HG03469 (cell line): ENCODE data around the gene CLEC5A.
"Not testable (repeated sequence)": the region's sequence is repeated elsewhere in the genome, so short reads cannot be mapped to it uniquely, and the experiment has no call there.

Experiments used
- ATAC-seq: cut with Tn5 transposase; IDR thresholded peaks from one replicate; pipeline ENCODE4 v1.9.1; 2021; ENCODE audit warnings: mild to moderate bottlenecking, moderate library complexity, moderate number of reproducible peaks; ENCODE audit not compliant: unreplicated experiment

The CLEC5A gene

DNA sequence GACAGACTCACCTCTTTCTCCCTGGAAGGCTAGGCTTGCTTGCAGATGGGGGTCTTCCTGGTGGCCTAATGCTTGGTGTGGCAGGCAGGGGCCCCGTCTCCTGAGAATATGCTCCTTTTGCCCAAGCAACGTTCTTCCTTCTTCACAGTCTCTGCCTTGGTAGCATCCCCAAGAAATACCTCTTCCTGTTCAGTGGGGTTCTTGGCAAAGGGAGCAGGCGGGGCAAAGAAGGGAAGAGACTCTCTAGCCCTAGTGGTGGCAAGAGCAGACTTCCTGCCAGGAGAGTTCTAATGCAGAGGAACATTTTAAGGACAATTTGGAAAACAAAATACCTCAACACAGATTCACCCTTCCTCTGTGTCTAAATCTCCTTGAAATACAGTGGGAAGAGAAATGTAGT, at the start of gene CLEC5A:
CLEC5A (minus strand) TSS at position 179 of the 400 bp plus-strand sequence. CDS start 682 bp downstream, outside the sequence.
- no peak for ATAC-seq

DNA sequence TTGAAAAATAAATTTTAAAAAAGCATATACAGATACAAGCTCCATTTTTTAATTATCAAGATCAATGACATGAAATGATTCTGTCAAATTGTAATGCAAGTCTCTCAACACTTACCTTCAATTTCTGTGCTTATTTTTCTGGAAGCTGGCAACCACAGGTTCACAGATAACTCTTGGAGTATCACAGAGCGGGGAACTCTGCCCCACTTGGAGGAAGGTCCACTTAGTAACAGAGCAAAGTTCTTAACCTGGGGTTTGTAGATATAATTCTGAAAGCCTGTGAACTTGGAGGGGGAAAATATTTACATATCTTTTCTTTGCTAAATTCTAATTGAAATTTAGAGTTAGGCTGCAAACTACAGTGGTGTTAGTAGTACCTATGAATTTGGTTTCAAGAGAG, 46.6 kb upstream of the CLEC5A start:
- ATAC-seq, result no peak

DNA sequence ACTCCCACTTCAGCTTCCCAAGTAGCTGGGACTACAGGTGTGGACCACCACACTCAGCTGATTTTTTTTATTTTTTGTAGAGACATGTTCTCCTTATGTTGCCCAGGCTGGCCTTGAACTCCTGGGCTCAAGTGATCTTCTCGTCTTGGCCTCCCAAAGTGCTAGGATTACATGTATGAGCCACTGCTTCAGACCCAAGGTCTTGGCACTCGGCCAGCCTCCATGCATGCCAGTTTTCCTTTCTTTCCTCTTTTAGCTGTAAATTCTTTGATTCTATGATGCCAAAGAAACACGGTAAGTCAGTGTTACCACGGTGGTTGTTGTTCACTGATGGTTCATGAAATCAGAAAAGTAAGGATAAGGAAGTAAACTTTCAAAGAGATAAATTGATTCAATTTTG, 45.9 kb upstream of the CLEC5A start:
- no peak for ATAC-seq

DNA sequence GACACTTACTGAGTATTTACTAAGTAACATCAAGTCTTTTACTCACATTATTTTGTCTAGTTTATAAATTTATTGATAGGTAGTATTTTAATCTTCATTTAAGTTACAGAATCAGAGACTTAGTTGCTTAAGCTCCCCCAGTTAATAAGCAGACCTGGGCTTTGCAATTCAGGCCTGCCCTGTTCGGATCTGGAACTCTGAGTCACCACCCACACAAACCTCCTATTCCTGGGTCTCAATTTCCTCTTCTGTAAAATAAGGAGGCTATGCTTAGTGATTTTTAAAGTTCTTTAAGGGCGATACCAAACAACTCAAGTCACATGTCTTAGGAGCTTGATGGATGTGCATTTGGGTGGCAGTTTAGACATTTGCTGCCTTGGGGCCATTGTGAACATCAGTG, 45.4 kb upstream of the CLEC5A start:
- ATAC-seq, result no peak

DNA sequence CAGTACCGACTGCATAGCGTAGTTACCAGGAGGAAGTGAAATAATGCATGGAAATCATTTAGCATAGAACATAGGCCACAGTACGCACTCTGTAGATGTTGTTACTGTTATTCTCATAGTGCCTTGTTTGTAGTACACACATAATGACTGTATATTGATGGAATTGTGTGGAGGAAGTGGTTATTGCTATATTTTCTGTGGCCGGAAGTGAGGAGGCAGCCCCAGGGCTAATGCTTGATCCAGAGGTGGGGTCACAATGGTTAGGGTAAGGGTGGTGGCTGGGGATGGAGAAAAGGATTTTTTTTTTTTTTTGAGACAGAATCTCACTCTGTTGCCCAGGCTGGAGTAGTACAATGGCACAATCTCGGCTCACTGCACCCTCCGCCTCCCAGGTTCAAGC, 44.4 kb upstream of the CLEC5A start:
- no peak for ATAC-seq

DNA sequence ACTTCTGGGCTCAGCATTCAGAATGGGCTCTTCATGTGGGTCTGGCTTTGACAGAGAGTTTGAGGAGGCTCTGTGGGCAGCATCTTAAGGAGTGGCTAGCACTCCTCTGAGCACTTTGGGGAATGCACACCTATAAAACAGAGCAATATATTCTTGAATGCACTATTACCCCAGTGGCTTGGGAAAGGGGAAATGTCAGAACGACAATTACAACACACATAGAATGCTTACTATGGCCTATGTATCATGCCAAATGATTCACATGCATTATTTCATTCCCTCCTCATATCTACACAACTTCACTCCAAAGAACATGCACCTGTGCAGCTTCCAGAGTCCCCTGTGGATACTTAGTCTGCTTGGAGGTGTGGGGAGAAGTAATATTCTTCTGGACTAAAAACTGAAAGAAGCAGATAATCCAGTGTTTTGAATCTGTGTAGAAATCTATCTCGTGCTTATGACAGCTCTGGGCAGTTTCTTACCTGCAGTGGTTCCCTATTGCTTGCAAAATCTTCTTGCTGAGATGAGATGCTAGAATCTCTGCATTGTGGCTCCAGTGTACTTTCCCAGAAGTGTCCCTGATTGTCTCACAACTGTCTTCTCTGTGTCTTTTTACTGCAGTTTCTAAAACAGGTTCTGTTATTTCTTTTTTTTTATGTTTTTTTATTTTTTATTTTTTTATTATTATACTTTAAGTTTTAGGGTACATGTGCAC, 43.4 kb upstream of the CLEC5A start:
- no peak for ATAC-seq

DNA sequence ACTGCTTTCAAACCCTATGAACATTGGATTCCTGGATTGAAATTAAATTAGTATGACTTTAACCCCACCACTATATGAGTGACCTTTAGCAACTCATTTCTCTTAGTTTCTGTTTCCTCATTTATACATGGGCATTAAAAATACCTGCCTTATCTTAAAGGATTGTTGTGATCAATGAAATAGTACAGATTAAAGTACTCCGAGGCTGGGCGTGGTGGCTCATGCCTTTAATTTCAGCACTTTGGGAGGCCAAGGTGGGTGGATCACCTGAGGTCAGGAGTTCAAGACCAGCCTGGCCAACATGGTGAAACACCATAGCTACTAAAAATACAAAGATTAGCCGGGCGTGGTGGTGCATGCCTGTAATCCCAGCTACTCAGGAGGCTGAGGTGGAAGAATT, 41.0 kb upstream of the CLEC5A start:
- ATAC-seq, result not testable (repeated sequence)

DNA sequence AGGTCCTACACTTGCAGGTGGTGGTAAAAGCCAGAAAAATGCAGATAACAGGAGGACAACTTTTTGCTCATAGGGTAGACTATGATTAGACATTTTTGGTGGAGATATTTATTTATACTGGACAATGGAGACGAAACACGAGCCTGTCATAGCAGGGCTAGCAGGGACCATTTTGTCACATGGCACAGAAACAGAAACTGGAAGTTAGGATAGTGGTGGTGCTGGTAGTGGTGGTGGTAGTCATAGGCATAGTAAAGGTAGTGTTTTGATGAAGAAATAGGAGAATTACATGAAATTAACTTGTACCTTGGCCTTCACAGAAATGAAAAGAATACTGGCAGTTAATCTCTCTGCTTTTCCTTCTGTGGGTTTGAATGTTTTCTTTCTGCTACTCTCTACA, 40.1 kb upstream of the CLEC5A start:
- ATAC-seq, result no peak

DNA sequence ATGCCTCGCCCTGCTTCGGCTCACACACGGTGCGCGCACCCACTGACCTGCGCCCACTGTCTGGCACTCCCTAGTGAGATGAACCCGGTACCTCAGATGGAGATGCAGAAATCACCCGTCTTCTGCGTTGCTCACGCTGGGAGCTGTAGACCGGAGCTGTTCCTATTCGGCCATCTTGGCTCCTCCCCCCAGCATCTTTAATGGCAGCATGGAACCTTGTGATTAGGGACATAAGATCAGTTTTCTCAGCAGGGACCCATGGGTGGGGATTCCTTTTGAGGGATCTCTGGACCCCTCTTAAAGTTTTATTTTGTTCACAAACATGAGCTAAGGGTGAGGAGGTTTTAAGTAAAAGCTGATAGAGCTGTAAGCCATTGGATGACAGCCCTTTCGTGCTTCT, 39.2 kb upstream of the CLEC5A start:
- not testable (repeated sequence) for ATAC-seq

DNA sequence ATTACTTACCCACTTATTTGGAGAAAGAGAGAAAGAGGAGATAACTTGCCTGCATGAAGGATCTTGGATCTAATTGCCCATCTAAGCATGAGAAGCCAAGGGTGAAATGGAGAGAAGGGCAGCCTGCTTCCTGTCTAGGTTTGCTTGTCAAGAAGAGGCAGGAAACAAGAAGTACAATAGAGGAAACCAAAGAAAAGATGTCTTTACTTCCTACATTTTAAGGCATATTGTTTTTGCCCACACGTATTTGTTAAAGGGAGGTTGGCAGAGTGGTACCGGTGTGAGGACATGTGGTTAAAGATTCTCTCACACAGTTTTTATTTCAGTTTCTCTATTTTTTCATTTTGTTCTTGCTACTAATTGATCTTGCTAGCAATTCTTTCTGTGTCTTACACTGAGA, 32.8 kb upstream of the CLEC5A start:
- no peak for ATAC-seq

DNA sequence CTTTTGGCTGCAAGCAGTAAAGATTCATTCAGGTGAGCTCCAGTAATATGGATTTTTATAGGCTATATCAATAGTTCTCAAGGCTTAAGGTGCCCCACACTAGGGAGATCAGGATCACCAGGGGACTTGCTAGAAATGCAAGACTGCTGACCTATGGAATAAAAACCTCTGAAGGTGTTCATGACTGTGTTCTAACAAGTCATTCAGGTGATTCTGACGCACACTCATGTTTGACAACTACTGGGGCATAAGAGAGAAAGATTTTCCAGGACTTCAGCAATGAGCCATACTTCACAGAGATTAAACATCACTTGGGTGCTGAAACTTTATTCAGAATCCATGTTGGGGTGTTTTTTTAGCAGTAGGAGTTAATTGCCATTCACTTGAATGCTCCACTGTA, 31.6 kb upstream of the CLEC5A start:
- ATAC-seq, result no peak

DNA sequence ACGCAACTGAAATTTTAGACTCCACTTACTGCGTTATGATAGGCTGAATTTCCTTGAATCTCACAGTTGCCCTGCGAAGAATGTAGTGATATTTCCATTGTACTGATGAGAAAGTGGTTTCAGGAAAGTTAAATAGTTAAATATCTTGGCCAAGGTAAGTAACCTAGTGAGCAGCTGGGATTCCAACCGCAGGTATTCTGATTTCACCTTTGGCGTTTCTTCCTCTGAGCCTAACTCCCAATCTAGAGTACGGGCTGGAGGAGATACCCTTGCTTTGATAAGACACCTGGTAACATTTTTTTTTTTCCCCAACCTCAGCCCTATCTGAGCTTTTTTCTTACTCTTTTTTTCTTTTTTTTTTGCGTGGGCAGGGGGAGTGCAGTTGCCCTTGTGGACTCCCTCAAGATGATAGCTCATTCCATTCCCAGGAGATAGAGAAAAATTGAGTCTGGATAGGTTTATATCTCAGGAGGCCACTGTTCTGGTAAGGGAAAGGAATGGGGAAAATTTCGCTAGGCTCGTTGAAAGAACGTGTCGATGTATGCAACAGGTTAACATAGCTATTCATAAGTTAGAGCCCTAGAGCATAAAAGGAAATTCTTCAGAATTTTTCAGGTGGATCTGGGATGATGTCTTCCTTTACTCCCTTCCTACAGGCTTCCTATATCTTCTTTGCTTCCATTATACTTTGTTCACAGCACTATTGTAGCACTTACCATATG, 29.9 kb upstream of the CLEC5A start:
- ATAC-seq, result no peak

DNA sequence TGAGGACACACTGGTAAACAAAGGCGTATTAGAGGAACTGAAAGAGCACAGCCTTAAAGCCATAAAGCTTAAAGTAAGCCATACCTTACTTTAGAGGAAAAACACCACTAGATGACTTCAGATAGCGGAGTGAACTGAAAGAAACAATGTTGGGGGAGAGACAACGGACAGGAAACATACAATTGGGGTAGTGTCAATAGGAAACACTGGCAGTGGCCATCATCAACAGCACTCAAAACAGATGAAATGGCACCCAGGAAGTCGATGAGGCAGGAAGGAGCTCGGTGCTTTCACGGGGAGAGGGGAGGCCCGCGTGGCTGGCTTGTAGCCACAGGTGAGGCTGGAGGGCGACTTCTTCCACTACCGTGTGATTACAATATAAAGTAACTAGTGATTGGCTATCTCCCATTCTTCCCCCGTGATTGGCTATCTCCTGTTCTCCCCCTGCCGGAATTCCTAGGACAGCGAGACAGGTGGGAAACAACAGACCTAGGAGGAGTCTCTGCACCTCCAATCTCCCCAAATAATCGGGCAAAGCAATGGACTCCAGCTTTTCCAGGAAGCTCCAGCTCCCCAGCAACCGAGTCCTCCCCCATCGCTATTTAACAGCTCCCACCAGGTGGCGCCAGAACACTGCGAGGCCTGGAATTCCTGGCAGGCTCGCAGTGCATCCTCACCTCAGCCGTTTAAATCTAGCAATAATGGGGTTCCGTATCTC, 29.2 kb upstream of the CLEC5A start:
- no peak for ATAC-seq

DNA sequence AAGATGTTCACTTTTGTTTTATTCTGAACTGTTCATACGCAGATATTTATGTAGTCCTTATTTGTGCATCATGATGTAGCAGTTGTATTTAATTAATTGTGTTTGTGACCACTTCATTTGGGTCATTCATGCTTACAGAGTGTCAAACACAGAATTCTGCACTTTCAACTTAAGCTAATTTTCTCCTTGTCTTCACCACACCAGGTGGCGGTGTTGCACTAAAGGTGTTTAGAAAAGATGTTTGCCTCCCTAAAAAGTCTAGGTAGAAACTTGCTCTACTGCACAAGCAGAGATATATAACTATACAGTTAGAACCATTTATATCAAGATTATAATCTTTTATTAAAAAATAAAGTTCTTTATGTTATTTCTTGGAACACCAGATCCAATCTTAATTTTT, 28.1 kb upstream of the CLEC5A start:
- no peak for ATAC-seq

DNA sequence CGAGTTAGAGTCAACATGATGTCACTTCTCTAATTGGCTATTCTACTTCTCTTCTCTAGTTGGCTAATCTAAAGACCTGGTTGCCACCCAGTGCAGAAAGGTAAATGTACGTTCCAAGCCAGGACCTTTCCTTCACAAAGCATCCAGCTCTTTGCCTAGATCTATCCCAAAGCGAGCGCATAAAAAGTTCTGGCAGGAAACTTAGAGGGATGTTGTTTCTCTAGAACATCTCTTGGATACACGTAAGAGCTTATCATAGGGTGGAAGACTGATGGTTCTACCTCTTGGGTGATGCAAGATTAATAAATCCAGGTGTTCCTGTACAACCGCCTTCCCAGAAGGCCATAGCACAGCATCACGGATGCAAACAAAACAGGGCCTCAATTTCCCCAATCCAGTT, 26.9 kb upstream of the CLEC5A start, which contains the start of gene TAS2R38:
TAS2R38 (minus strand) TSS at position 101 of the 400 bp plus-strand sequence; CDS start at position 17, 84 bp downstream.
- no peak for ATAC-seq

DNA sequence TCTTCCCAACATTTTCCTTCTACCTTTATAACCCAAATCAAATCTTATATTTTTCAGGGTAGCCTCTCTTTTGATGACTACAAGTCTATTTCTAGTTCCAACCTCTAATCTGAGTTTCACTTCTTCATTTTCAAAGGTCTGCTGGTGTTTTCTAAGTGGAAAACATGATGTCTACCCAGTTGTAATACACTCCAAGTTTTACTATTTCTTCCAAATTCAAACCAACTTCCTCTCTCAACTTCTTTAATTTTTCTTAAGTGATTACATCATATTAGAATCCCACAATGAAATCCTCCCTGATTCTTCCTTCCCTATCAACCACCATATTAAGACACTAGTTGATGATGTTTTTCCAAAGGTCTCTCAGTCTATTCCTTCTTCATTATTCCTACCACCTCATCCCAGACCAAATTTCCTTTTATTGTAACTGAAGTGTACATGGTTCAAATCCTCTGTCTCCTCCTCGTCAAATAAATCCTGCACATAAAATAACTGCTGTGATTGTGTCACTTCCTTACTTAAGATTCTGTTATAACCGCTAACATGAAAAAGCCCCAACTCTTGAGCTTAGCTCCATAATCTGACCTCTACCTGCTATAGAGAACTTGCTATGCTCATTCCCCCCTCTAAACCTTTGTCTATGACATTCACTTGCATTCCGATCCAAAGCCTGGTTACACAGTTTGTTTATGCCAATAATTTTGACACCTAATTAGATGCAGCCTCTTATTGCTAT, 14.1 kb upstream of the CLEC5A start:
- peak; percentile 91 for ATAC-seq

DNA sequence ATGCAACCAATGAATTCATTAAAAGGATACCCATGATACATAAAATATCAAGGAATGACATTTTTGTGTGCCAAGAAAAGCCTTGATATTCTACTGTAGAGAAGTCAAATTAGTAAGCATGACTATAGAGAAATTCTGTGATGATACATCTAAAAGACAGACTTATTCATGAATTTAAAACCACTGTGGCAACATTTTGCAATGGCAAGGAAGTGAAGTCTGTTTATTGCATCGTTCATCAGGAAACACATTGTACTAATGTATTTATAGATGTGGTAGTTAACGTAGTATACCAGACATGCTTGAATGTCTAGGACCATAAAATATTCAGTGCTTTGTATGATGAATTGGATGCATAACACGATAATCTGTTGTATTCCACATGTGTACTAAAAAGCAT, 9.3 kb upstream of the CLEC5A start:
- no peak for ATAC-seq

DNA sequence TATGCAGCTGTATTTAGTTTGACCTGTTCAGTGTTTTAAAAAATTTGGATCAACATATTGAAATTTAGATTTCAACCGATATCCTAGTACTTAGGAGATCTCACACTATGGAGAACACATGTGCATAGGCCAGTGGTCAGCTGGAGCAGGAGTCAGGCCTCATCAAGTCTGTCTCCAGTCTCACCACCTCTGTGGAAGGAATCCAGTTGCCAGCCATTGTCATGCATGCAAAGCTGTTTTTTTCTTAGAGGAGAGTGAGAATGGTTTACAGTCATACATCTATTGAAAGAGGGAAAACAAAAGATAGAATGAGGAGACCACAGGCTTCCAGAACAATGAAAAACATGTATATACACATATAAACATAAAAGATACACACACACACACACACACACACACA, 7.6 kb upstream of the CLEC5A start:
- no peak for ATAC-seq

DNA sequence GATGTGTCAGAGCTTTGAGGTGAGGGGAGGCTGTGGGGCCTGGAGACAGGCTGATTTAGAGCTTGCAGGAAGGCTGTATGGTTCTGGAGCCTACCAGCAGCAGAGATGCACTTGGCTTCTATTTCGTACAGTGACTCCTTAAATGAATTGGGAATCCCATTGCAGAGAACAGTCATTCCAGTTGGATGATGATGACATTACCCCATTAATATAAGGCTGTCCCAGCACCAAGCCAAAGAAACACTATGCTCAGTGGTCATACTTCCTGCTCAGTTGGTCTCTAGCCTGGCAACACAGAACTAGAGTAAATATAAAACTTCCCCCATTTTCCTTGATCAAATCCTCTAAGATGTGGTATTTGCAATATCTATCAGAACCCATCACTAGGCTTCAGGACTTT, 5.7 kb upstream of the CLEC5A start:
- ATAC-seq, result no peak

DNA sequence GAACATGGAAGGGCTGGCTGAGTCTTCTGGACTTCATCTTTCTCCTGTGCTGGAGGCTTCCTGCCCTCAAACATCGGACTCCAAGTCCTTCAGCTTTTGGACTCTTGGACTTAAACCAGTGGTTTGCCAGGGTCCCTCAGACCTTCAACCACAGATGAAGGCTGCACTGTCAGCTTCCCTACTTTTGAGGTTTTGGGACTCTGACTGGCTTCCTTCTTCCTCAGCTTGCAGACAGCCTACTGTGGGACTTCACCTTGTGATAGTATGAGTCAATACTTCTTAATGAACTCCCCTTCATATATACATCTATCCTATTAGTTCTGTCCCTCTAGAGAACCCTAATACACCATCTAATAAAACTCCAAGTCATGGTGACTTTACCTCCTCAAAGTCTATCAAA, 4.0 kb upstream of the CLEC5A start:
- ATAC-seq, result no peak

DNA sequence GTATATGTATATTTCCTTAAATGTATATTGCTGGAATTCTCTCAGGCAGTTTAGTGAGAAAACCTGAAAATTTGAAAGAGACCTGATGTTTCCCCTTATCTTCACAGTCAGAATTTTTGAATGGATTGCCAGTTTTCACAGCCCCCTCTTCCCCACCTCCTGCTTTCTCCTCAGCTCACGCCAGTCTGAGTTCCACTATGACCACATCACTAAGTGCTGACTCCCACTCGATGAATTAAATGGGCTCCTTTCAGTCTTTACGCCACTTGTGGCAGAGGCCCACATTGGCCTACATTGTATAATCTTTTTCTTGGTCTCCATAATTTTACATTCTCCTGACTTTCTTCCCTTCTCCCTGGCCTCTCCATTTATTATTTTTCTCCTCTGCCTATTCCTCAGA, 3.1 kb upstream of the CLEC5A start:
- ATAC-seq, result no peak
